WERI-Rb-1 (cell line): ENCODE measurements around the gene COBL.

ENCODE experiments used
- DNase-seq: peaks from one replicate; pipeline ENCODE4 v3.0.0-alpha.2; 2020
- H3K27ac ChIP-seq: fragments of 250-450 bp; sonication (Bioruptor Pico); 2 replicates; pipeline ENCODE4 v1.5.1; 2020; ENCODE audit warnings: mild to moderate bottlenecking, moderate library complexity
- H3K27me3 ChIP-seq: fragments of 250-450 bp; sonication (Bioruptor Pico); 2 replicates; pipeline ENCODE4 v1.5.1; 2021; ENCODE audit warnings: mild to moderate bottlenecking, low read depth, moderate library complexity; ENCODE audit not compliant: insufficient read depth, severe bottlenecking
- H3K36me3 ChIP-seq: fragments of 250-450 bp; sonication (Bioruptor Pico); 2 replicates; pipeline ENCODE4 v1.5.1; 2020; ENCODE audit warnings: mild to moderate bottlenecking, moderate library complexity
- H3K4me3 ChIP-seq: 2 replicates; pipeline ENCODE4 v1.5.1; 2011; ENCODE audit warnings: low read depth, mild to moderate bottlenecking, control low read depth, low read length
- H3K9me3 ChIP-seq: fragments of 250-450 bp; sonication (Bioruptor Pico); 2 replicates; pipeline ENCODE4 v1.5.1; 2021; ENCODE audit warnings: mild to moderate bottlenecking, moderate library complexity; ENCODE audit not compliant: severe bottlenecking
- CTCF ChIP-seq: IDR thresholded peaks from 2 replicates; pipeline ENCODE4 v1.5.1; 2011; ENCODE audit warnings: low read depth, mild to moderate bottlenecking, control low read depth, inconsistent platforms, low read length

COBL gene

GRCh38 chr7:51045319-51046102, 271.1 kb downstream of the COBL start:
- H3K27ac ChIP-seq = no peak overlapping the region
- no peak for DNase-seq
- no peak for TF ChIP-seq CTCF
- H3K9me3 ChIP-seq = no peaks in the 10 kb centered on the region
- H3K4me3 ChIP-seq = no peak overlapping the region
- H3K36me3 ChIP-seq = peaks cover 26% of the 10 kb centered on the region
- no peaks in the 10 kb centered on the region for H3K27me3 ChIP-seq

GRCh38 chr7:51043461-51043860, 273.1 kb downstream of the COBL start:
- Histone ChIP-seq H3K36me3 (peaks cover 26% of the 10 kb centered on the region), H3K4me3 (no peak overlapping the region), H3K27me3 (no peaks in the 10 kb centered on the region), H3K9me3 (no peaks in the 10 kb centered on the region), H3K27ac (no peak overlapping the region)
- DNase-seq = no peak
- no peak for TF ChIP-seq CTCF

- H3K27ac ChIP-seq = no peak overlapping the region
- no peak for DNase-seq
- no peak overlapping the region for H3K4me3 ChIP-seq
- H3K36me3 ChIP-seq = peaks cover 30% of the 10 kb centered on the region
- no peaks in the 10 kb centered on the region for H3K27me3 ChIP-seq
- no peaks in the 10 kb centered on the region for H3K9me3 ChIP-seq
- TF ChIP-seq CTCF = no peak
These were observed 275.8 kb downstream of the COBL start for GRCh38 chr7:51040787-51041186.

- Histone ChIP-seq H3K27ac (no peak overlapping the region), H3K4me3 (no peak overlapping the region), H3K36me3 (peaks cover 27% of the 10 kb centered on the region), H3K9me3 (no peaks in the 10 kb centered on the region), H3K27me3 (no peaks in the 10 kb centered on the region)
- no peak for TF ChIP-seq CTCF
- DNase-seq = no peak
These were observed 278.0 kb downstream of the COBL start for GRCh38 chr7:51038573-51038972.

GRCh38 chr7:51035716-51036115, 280.9 kb downstream of the COBL start:
- no peak overlapping the region for H3K4me3 ChIP-seq
- no peaks in the 10 kb centered on the region for H3K9me3 ChIP-seq
- no peak overlapping the region for H3K27ac ChIP-seq
- no peaks in the 10 kb centered on the region for H3K27me3 ChIP-seq
- DNase-seq = no peak
- H3K36me3 ChIP-seq = peaks cover 7% of the 10 kb centered on the region
- no peak for TF ChIP-seq CTCF
